ENCODE data around the gene RAPGEF1.

- TF ChIP-seq CTCF (IDR thresholded peaks at IDR 0.05; ENCODE audit: insufficient read depth, low read depth, low read length) (no peak), EZH2 (IDR thresholded peaks at IDR 0.05; ENCODE audit: insufficient read depth, low read length) (no peak)
Measured at GRCh38 chr9:131614340-131614915, 125.4 kb downstream of the RAPGEF1 start.

All from astrocyte (in vitro differentiated cells and primary cell).